GM19238 (cell line): ENCODE data around the gene GPR156.
"Not testable (repeated sequence)": the region's sequence is repeated elsewhere in the genome, so short reads cannot be mapped to it uniquely, and the experiment has no call there.

Experiments
- DNase-seq: peaks from one replicate; pipeline ENCODE4 v3.0.0; 2011; ENCODE audit warnings: low spot score; ENCODE audit not compliant: insufficient read length

The GPR156 gene

GRCh38 chr3:120284747-120285507 is at the start of gene GPR156:
TSS of gene GPR156 (minus strand) at chr3:120285222. CDS start at chr3:120244098, 41,124 bp downstream.
- no peak for DNase-seq

GRCh38 chr3:120332646-120333045 is 47.6 kb upstream of the GPR156 start:
- DNase-seq = no peak

GRCh38 chr3:120331076-120331475 is 46.1 kb upstream of the GPR156 start:
- DNase-seq = no peak

GRCh38 chr3:120326784-120327183 is 41.8 kb upstream of the GPR156 start:
- DNase-seq = no peak

GRCh38 chr3:120324190-120324589 is 39.2 kb upstream of the GPR156 start:
- DNase-seq = no peak

- not testable (repeated sequence) for DNase-seq
These were observed 38.7 kb upstream of the GPR156 start for GRCh38 chr3:120323761-120324160.

GRCh38 chr3:120311863-120312794 is 27.1 kb upstream of the GPR156 start:
- no peak for DNase-seq

- DNase-seq = no peak
These were observed 21.8 kb upstream of the GPR156 start for GRCh38 chr3:120306519-120307455.

GRCh38 chr3:120304616-120305015 is 19.6 kb upstream of the GPR156 start:
- DNase-seq = no peak

- no peak for DNase-seq
These were observed 17.3 kb upstream of the GPR156 start for GRCh38 chr3:120302361-120302760.

- DNase-seq = no peak
These were observed 15.9 kb upstream of the GPR156 start for GRCh38 chr3:120300971-120301370.

- no peak for DNase-seq
These were observed 14.4 kb upstream of the GPR156 start for GRCh38 chr3:120299403-120299802.

GRCh38 chr3:120298996-120299395 is 14.0 kb upstream of the GPR156 start:
- no peak for DNase-seq

- DNase-seq = not testable (repeated sequence)
These were observed 6.5 kb upstream of the GPR156 start for GRCh38 chr3:120291552-120291951.

GRCh38 chr3:120289636-120290035 is 4.6 kb upstream of the GPR156 start:
- no peak for DNase-seq

GRCh38 chr3:120286465-120286864 is 1.4 kb upstream of the GPR156 start:
- DNase-seq = no peak

GRCh38 chr3:120285508-120285841 is 453 bp upstream of the GPR156 start:
- DNase-seq = no peak

GRCh38 chr3:120281261-120281660 is 3.8 kb downstream of the GPR156 start:
- no peak for DNase-seq

- DNase-seq = no peak
These were observed 4.5 kb downstream of the GPR156 start for GRCh38 chr3:120280566-120280965.

- no peak for DNase-seq
These were observed 5.0 kb downstream of the GPR156 start for GRCh38 chr3:120280026-120280425.

GRCh38 chr3:120276767-120277166 is 8.3 kb downstream of the GPR156 start:
- no peak for DNase-seq
